ENCODE data around the gene L1CAM.

L1CAM gene

DNA sequence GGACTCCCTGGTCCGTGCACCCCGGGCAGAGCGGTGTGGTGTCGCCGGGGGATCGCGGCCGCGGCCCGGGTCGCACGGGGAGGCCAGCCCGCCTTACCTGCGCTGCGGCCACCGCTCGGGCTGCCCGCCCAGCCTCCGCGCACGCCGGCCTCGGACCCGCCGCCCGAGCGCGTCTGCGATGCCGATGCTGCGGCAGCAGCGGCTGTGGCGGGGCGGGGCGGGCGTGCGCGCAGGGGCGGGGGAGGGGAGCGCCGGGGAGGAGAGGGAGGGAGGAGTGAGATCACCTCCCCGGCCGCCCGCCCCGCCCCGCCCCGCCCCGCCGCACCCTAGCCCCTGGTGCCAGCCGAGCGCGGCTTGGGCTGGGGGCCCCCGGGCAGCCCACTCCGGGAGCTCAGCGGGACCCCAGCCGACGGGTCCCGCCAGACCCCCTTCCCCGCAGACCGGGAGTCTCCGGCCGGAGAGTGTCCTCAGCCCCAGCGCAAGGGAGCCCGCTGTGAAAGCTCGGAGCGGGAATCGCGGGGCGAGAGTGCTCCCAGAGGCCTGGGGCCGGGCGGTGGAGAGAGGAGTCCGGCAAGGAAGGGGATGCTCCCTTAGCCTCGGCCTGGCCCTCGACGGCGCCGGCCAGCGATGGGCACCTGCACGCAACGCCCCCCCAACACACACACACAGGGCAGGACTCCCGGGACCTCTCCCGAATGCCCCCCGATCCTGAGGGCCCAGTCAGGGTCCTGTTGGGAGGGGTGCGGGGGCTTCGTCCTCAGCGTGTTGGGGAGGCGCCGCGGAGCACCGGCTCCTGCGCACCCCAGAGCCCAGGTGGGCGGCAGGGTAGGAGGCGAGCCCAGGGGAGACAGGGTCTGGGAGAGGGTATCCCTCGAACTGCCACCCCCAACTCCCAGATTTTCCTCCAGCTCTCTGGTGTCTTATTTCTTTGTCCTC, at the start of gene L1CAM:
L1CAM (minus strand) TSS at position 206 of the 936 bp plus-strand sequence. CDS start 10,337 bp downstream, outside the sequence.
- TF ChIP-seq, protein P1, sequence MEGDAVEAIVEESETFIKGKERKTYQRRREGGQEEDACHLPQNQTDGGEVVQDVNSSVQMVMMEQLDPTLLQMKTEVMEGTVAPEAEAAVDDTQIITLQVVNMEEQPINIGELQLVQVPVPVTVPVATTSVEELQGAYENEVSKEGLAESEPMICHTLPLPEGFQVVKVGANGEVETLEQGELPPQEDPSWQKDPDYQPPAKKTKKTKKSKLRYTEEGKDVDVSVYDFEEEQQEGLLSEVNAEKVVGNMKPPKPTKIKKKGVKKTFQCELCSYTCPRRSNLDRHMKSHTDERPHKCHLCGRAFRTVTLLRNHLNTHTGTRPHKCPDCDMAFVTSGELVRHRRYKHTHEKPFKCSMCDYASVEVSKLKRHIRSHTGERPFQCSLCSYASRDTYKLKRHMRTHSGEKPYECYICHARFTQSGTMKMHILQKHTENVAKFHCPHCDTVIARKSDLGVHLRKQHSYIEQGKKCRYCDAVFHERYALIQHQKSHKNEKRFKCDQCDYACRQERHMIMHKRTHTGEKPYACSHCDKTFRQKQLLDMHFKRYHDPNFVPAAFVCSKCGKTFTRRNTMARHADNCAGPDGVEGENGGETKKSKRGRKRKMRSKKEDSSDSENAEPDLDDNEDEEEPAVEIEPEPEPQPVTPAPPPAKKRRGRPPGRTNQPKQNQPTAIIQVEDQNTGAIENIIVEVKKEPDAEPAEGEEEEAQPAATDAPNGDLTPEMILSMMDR (conservative IDR thresholded peaks at IDR 0.05) = no peak
- H3K27ac ChIP-seq = no peak within 1 kb of the TSS; the same call in 1 of the 2 replicates

- TF ChIP-seq, protein P1 (conservative IDR thresholded peaks at IDR 0.05) = no peak
Measured at GRCh38 chrX:153935326-153935851, 49.4 kb upstream of the L1CAM start.

GRCh38 chrX:153934762-153935325, 48.9 kb upstream of the L1CAM start, which contains the start of gene NAA10:
NAA10 (minus strand) TSS chrX:153935037; CDS start chrX:153934904, 133 bp downstream.
- TF ChIP-seq, protein P1 (conservative IDR thresholded peaks at IDR 0.05) = no peak
- peak within 1 kb of the TSS; percentile 81 for H3K27ac ChIP-seq

More at GRCh38 chrX:153935326-153935851, 49.4 kb upstream of the L1CAM start:
- H3K27ac ChIP-seq = peak overlapping the region; percentile 81

- TF ChIP-seq, protein P1 (conservative IDR thresholded peaks at IDR 0.05) = no peak
- H3K27ac ChIP-seq = peak overlapping the region; percentile 81
Measured at GRCh38 chrX:153934148-153934761, 48.3 kb upstream of the L1CAM start.

DNA sequence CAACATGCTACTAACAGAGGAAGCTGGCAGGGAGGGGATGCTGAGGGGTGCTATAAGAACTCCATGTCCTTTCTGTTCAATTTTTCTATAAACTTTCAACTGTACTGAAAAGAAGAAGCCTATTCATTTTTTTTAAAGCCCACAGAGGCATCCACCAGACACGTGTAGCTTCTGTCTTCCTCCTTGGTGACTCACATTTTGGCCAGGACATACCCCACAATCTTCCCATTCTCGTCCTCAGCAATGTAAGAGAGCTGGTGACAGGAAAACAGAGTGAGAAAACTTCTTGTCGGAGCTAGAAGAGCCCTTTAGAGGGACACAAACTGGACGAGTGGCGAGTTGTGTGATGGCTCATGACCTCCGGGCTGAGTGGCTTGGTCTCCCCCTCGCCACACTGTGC, 47.8 kb upstream of the L1CAM start:
- TF ChIP-seq, protein P1 (conservative IDR thresholded peaks at IDR 0.05) = no peak
- peak overlapping the region; percentile 81 for H3K27ac ChIP-seq

GRCh38 chrX:153932220-153932915, 46.4 kb upstream of the L1CAM start:
- peak overlapping the region; percentile 81; the same call in 1 of the 2 replicates for H3K27ac ChIP-seq
- TF ChIP-seq, protein P1 (conservative IDR thresholded peaks at IDR 0.05) = no peak
